ENCODE data around the gene TEX53. TPM values are rescaled to one million over a fixed set of nuclear protein-coding genes. Genes with fewer than 3 reads are reported as not detected.

The TEX53 gene
- total and polyA plus RNA-seq, 4 donors, result not detected

- no peak for ATAC-seq (ENCODE audit: insufficient read depth, low FRiP score)
Observed at GRCh38 chr9:114613087-114613486, 44.5 kb downstream of the TEX53 start.

GRCh38 chr9:114612272-114612923 lies 45.2 kb downstream of the TEX53 start:
- ATAC-seq (ENCODE audit: insufficient read depth, low FRiP score) (no peak), DNase-seq (no peak)
- Histone ChIP-seq H3K9me3 (ENCODE audit: control insufficient read depth in 4 of 4, insufficient read depth in 3 of 4, low read length in 3 of 4) (no peaks in the 10 kb centered on the region), H3K36me3 (ENCODE audit: control insufficient read depth in 4 of 4, insufficient read depth in 4 of 4, low read length in 4 of 4) (peaks cover 0 to 3% (median 0%) of the 10 kb centered on the region in 4 donors), H3K27ac (ENCODE audit: low read depth in 1 of 2, low read length in 1 of 2) (peak overlapping the region in 1 of 2 donors; percentile 83), H3K9ac (ENCODE audit: insufficient read depth in 1 of 2, low read length in 2 of 2) (peak overlapping the region in 1 of 2 donors; percentile 78), H3K4me1 (ENCODE audit: control insufficient read depth in 5 of 5, insufficient read depth in 5 of 5, low read length in 5 of 5) (peaks cover 0 to 17% (median 8%) of the 10 kb centered on the region in 5 donors), H3K27me3 (ENCODE audit: control insufficient read depth in 3 of 3, insufficient read depth in 3 of 3, low read length in 2 of 3) (no peaks in the 10 kb centered on the region), H3K4me3 (peak overlapping the region; percentile 11)
- TF ChIP-seq CTCF (IDR thresholded peaks at IDR 0.05; ENCODE audit: control extremely low read depth, extremely low read depth), result no peak
- 37 to 39% methylated on average over 4 of the region's 4 CpGs for WGBS, 2 donors

More at GRCh38 chr9:114613087-114613486, 44.5 kb downstream of the TEX53 start:
- Histone ChIP-seq H3K4me3 (no peak overlapping the region), H3K36me3 (ENCODE audit: control insufficient read depth in 4 of 4, insufficient read depth in 4 of 4, low read length in 4 of 4) (peaks cover 0 to 4% (median 0%) of the 10 kb centered on the region in 4 donors), H3K4me1 (ENCODE audit: control insufficient read depth in 5 of 5, insufficient read depth in 5 of 5, low read length in 5 of 5) (peaks cover 0 to 17% (median 8%) of the 10 kb centered on the region in 5 donors), H3K27ac (ENCODE audit: low read depth in 1 of 2, low read length in 1 of 2) (peak overlapping the region in 1 of 2 donors; percentile 43), H3K9me3 (ENCODE audit: control insufficient read depth in 4 of 4, insufficient read depth in 3 of 4, low read length in 3 of 4) (no peaks in the 10 kb centered on the region), H3K27me3 (ENCODE audit: control insufficient read depth in 3 of 3, insufficient read depth in 3 of 3, low read length in 2 of 3) (no peaks in the 10 kb centered on the region), H3K9ac (ENCODE audit: insufficient read depth in 1 of 2, low read length in 2 of 2) (no peak overlapping the region)
- DNase-seq, result no peak
- no peak for TF ChIP-seq CTCF (IDR thresholded peaks at IDR 0.05; ENCODE audit: control extremely low read depth, extremely low read depth)
- WGBS, 2 donors, result 61 to 74% methylated on average over 7 of the region's 7 CpGs

GRCh38 chr9:114611516-114612271 lies 45.9 kb downstream of the TEX53 start:
- Histone ChIP-seq H3K27me3 (ENCODE audit: control insufficient read depth in 3 of 3, insufficient read depth in 3 of 3, low read length in 2 of 3) (no peaks in the 10 kb centered on the region), H3K36me3 (ENCODE audit: control insufficient read depth in 4 of 4, insufficient read depth in 4 of 4, low read length in 4 of 4) (peaks cover 0 to 3% (median 0%) of the 10 kb centered on the region in 4 donors), H3K4me1 (ENCODE audit: control insufficient read depth in 5 of 5, insufficient read depth in 5 of 5, low read length in 5 of 5) (peaks cover 0 to 18% (median 8%) of the 10 kb centered on the region in 5 donors), H3K9me3 (ENCODE audit: control insufficient read depth in 4 of 4, insufficient read depth in 3 of 4, low read length in 3 of 4) (no peaks in the 10 kb centered on the region), H3K27ac (ENCODE audit: low read depth in 1 of 2, low read length in 1 of 2) (peak overlapping the region; percentile 58 to 83), H3K4me3 (peak overlapping the region; percentile 76), H3K9ac (ENCODE audit: insufficient read depth in 1 of 2, low read length in 2 of 2) (peak overlapping the region in 1 of 2 donors; percentile 78)
- DNase-seq, result peak; percentile 74 to 84 (median 80)
- WGBS, 2 donors, result 3% methylated on average over 31 to 58 of the region's 58 CpGs
- ATAC-seq (ENCODE audit: insufficient read depth, low FRiP score), result peak; percentile 74
- TF ChIP-seq CTCF (IDR thresholded peaks at IDR 0.05; ENCODE audit: control extremely low read depth, extremely low read depth), result no peak
